Kidney (tissue), 14 donors: ENCODE data around the gene ARHGEF10L. TPM values are rescaled to one million over a fixed set of nuclear protein-coding genes. Genes with fewer than 3 reads are reported as not detected.

Experiments
- DNase-seq, 5 donors: peaks; one replicate each; pipeline ENCODE4 v3.0.0-alpha.2; 2013 to 2020
- FAIRE-seq: peaks from 2 replicates; lab custom pipeline; 2012; peaks lifted over from hg19 to GRCh38; lab: Jason Lieb, UNC
- H3K27ac ChIP-seq, 2 donors: one replicate each; pipeline ENCODE4 v1.7.0; 2013; ENCODE audit warnings: low read depth in 2 of 2, low read length in 2 of 2, inconsistent platforms in 1 of 2
- H3K27me3 ChIP-seq: one replicate; pipeline ENCODE4 v1.7.1; 2013; ENCODE audit warnings: low read length, inconsistent platforms; ENCODE audit not compliant: control insufficient read depth, insufficient read depth
- H3K36me3 ChIP-seq, 3 donors: one replicate each; pipeline versions ENCODE4 v1.7.0 to v1.7.1; 2013; ENCODE audit warnings: low read length in 3 of 3, control low read depth in 1 of 3, inconsistent platforms in 1 of 3; ENCODE audit not compliant: insufficient read depth in 3 of 3, control insufficient read depth in 2 of 3
- H3K4me1 ChIP-seq, 3 donors: one replicate each; pipeline versions ENCODE4 v1.7.0 to v1.7.1; 2013; ENCODE audit warnings: low read length in 3 of 3, inconsistent platforms in 1 of 3, low read depth in 1 of 3; ENCODE audit not compliant: control insufficient read depth in 2 of 3, insufficient read depth in 2 of 3
- H3K4me3 ChIP-seq, 3 donors: one replicate each; pipeline versions ENCODE4 v1.7.0 to v1.8.1; 2013; ENCODE audit warnings: low read length in 3 of 3, control low read depth in 1 of 3, inconsistent platforms in 1 of 3
- H3K9ac ChIP-seq, 3 donors: one replicate each; pipeline versions ENCODE4 v1.7.0 to v1.7.1; 2013; ENCODE audit warnings: low read length in 3 of 3, control low read depth in 1 of 3, inconsistent platforms in 1 of 3
- H3K9me3 ChIP-seq, 3 donors: one replicate each; pipeline versions ENCODE4 v1.7.0 to v1.7.1; 2013; ENCODE audit warnings: low read length in 3 of 3, control low read depth in 1 of 3, inconsistent platforms in 1 of 3; ENCODE audit not compliant: control insufficient read depth in 2 of 3, insufficient read depth in 1 of 3
- intact Hi-C: fragments of 100-400 bp; cut with DNase I; formaldehyde crosslinking; loops from one replicate; pipeline ENCODE4 v1.11.1; 2022
- polyA plus RNA-seq: library from polyadenylated mRNA; stranded (reverse); fragments of 350-450 nt; fragmentation: Illumina TruSeq; extraction: RNeasy Lipid Tissue Mini Kit (QIAGEN cat#74804); gene quantifications from one replicate; pipeline ENCODE4 v1.2.3, GENCODE V29; 2014; ENCODE audit warnings: low read depth, low replicate concordance; ENCODE audit not compliant: insufficient read depth
- total RNA-seq: library from RNA; stranded (reverse); fragmentation: NEBNext Ultra II Directional; extraction: Animal tissue kit (Norgen Biotek cat#: 25700); gene quantifications from one replicate; pipeline ENCODE4 v1.2.1, GENCODE V29; 2021
- TF ChIP-seq, protein P1 (sequence below): IDR thresholded peaks from 3 replicates; pipeline ENCODE4 v1.5.1; 2012; ENCODE audit warnings: mild to moderate bottlenecking, moderate library complexity, borderline replicate concordance; ENCODE audit not compliant: insufficient read depth; ENCODE audit errors: extremely low read depth
- donor health status: control.
- donor health status: control.
- donor health status: control.
- donor health status: control.
- donor health status: control.
- donor health status: DM: yes; HTN: yes; CAD: no.
- donor health status: Normal renal cell carcinoma (clear cell type).

The ARHGEF10L gene
- total and polyA plus RNA-seq, 2 donors from 2014 or later, result 40.8 to 91.9 TPM

DNA sequence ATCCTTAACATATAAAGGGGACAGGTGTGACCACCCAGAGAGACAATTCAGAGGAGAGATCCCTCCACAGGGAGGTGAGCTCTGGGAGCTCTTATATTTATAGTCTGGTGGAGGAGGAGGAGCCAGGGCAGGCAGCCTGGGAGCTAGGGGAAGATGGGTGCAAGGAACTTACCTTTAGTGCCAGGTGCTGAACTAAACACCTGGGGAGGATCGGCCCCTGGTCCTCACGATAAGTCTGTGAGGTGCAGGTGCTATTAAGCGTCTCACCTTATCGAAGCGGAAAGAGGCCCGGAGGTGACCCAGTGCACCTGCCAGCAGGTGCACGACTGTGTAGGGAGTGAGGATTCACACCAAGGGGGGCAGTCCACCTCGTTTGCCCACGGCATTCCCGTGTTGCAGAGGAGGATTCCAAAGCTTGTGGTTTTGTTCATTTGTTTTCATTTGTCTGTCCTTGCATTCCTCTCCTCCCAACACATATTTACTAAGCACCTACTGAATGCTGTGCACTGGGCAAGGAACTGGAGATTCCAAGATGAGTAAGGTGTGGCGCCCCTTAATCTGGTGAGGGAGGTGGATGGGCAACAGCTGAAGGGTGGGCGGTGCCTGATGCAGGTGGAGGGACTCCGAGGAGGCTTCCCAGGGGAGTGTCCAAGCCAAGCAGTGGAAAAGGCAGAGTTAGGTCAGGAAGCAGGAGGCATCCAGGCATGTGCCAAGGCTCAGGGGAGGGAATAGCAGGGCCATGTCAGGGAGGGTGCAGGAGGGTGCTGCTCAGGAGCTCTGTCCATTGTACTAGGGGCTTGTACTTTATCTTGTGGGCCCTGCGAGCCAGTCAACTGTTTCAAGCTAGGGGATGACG lies 11.5 kb downstream of the ARHGEF10L start:
- peak overlapping the region; percentile 82 to 86 for H3K27ac ChIP-seq
- DNase-seq (peak in 1 of 5 donors; percentile 85), FAIRE-seq (no peak)
- no peaks in the 10 kb centered on the region for H3K9me3 ChIP-seq
- TF ChIP-seq, protein P1, sequence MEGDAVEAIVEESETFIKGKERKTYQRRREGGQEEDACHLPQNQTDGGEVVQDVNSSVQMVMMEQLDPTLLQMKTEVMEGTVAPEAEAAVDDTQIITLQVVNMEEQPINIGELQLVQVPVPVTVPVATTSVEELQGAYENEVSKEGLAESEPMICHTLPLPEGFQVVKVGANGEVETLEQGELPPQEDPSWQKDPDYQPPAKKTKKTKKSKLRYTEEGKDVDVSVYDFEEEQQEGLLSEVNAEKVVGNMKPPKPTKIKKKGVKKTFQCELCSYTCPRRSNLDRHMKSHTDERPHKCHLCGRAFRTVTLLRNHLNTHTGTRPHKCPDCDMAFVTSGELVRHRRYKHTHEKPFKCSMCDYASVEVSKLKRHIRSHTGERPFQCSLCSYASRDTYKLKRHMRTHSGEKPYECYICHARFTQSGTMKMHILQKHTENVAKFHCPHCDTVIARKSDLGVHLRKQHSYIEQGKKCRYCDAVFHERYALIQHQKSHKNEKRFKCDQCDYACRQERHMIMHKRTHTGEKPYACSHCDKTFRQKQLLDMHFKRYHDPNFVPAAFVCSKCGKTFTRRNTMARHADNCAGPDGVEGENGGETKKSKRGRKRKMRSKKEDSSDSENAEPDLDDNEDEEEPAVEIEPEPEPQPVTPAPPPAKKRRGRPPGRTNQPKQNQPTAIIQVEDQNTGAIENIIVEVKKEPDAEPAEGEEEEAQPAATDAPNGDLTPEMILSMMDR, result no peak
- H3K36me3 ChIP-seq, result no peaks in the 10 kb centered on the region
- peak overlapping the region in 2 of 3 donors; percentile 34 to 68 for H3K9ac ChIP-seq
- no peaks in the 10 kb centered on the region for H3K27me3 ChIP-seq
- H3K4me3 ChIP-seq, result peak overlapping the region in 2 of 3 donors; percentile 46 to 51
- intact Hi-C loops, result no loop called here
- peaks cover 3 to 29% (median 15%) of the 10 kb centered on the region in 3 donors for H3K4me1 ChIP-seq

DNA sequence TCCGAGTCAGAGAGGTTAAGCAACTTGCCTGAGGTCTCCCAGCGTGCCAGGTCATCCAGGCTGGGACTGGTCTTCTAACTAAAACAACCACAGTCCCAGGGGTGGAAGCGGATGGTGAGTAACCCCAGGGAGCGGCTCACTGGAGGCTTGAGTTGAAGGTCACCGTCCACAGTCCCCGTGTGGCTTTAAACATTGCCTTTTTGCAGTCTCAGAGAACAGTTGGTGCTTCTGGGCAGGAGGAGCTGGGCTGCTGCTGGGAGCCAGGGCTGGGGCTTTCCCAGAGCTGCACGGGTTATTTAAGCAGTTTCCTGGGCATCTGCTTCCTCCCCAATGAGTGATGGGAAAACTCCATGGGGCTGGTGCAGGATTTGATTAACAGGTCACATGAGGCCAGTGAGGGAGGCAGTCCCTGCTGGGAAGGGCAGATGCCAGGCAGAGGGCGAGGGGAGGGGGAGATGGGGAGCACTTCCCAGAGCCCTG lies 12.3 kb downstream of the ARHGEF10L start:
- FAIRE-seq (no peak), DNase-seq (peak in 2 of 5 donors; percentile 67 to 90)
- peak overlapping the region in 2 of 3 donors; percentile 46 to 51 for H3K4me3 ChIP-seq
- intact Hi-C loops, result no loop called here
- no peaks in the 10 kb centered on the region for H3K36me3 ChIP-seq
- peaks cover 3 to 25% (median 19%) of the 10 kb centered on the region in 3 donors for H3K4me1 ChIP-seq
- H3K9ac ChIP-seq, result peak overlapping the region in 1 of 3 donors; percentile 68
- no peaks in the 10 kb centered on the region for H3K27me3 ChIP-seq
- peak overlapping the region; percentile 82 to 86 for H3K27ac ChIP-seq
- TF ChIP-seq, protein P1, result no peak
- no peaks in the 10 kb centered on the region for H3K9me3 ChIP-seq

DNA sequence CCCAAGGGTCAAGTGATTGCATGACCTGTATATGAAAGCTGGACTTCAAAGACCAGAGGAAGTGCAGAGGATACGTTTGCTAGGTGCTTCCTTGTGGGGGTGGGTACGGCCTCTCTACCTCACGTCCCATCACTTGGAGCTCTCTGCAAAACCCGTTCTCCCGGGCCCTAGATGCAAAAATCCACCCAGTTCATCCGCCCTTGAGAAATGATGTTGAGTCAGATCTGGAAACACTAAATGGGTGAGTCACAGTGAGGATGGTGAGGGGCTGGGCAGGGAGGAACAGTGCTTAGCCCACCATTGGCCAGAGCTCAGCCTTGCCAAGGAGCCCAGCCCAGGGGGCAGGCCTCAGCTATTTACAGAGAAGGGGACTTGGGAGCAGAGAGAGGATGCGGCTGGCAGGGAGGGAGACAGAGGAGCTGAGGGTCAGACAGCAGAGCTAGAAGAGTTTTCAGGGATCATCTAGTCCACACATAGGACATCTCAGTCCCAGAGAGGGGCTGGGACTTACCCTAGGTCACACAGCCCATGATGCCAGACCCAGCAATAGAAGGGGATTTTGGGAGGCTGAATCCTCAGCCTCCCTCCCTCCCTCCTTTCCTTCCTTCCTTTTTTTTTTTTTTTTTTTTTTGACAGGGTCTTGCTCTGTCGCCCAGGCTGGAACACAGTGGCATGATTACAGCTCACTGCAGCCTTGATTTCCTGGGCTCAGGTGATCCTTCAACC lies 14.6 kb downstream of the ARHGEF10L start:
- peak overlapping the region; percentile 71 to 73 for H3K27ac ChIP-seq
- no peaks in the 10 kb centered on the region for H3K36me3 ChIP-seq
- no peaks in the 10 kb centered on the region for H3K27me3 ChIP-seq
- H3K4me1 ChIP-seq, result peaks cover 3 to 30% (median 29%) of the 10 kb centered on the region in 3 donors
- H3K9me3 ChIP-seq, result no peaks in the 10 kb centered on the region
- H3K9ac ChIP-seq, result peak overlapping the region in 1 of 3 donors; percentile 30
- no peak overlapping the region for H3K4me3 ChIP-seq
- intact Hi-C loops, result no loop called here
- TF ChIP-seq, protein P1, result no peak
- DNase-seq, result no peak
- FAIRE-seq, result no peak
